HEK293 (cell line): ENCODE measurements around the gene TNPO3.
"Not testable (repeated sequence)": the region's sequence is repeated elsewhere in the genome, so short reads cannot be mapped to it uniquely, and the experiment has no call there.

Source experiments
- CTCF ChIA-PET: fragments of 350-600 bp; formaldehyde crosslinking; extraction: SDS; loops from one replicate; lab custom pipeline; 2021; ENCODE audit warnings: antibody characterized with exemption; lab: Yijun Ruan, JAX
- POLR2A ChIA-PET: fragments of 300-600 bp; formaldehyde crosslinking; extraction: SDS; loops from one replicate; lab custom pipeline; 2020; ENCODE audit warnings: antibody characterized with exemption, inconsistent platforms; lab: Yijun Ruan, JAX
- H3K27ac ChIP-seq: fragments of 200-500 bp; sonication (Bioruptor generic); 2 replicates; pipeline ENCODE4 v1.5.1; 2014; ENCODE audit warnings: low read depth, low read length, control low read depth, inconsistent platforms; ENCODE audit errors: extremely low read depth
- H3K36me3 ChIP-seq, 2 experiments: fragments of 200-500 bp in 1 of 2; sonication (Bioruptor generic) in 1 of 2; 1 replicate in 1 of 2; 2 replicates in 1 of 2; pipeline ENCODE4 v1.5.1; 2014 to 2017; ENCODE audit warnings: inconsistent platforms in 2 of 2, low read length in 2 of 2; ENCODE audit not compliant: control insufficient read depth in 2 of 2, insufficient read depth in 1 of 2
- H3K4me1 ChIP-seq: fragments of 200-500 bp; sonication (Bioruptor generic); 2 replicates; pipeline ENCODE4 v1.5.1; 2014; ENCODE audit warnings: mild to moderate bottlenecking, low read length, inconsistent platforms; ENCODE audit not compliant: control insufficient read depth, insufficient read depth
- H3K4me3 ChIP-seq: 2 replicates; pipeline ENCODE4 v1.5.1; 2011; ENCODE audit warnings: low read depth, mild to moderate bottlenecking, control low read depth, low read length, moderate library complexity
- H3K9me3 ChIP-seq: fragments of 200-500 bp; sonication (Bioruptor generic); 2 replicates; pipeline ENCODE4 v1.5.1; 2014; ENCODE audit warnings: low read depth, low read length, inconsistent platforms; ENCODE audit not compliant: control insufficient read depth, insufficient read depth
- HOXD13 ChIP-seq: sonication (generic); formaldehyde crosslinking; IDR thresholded peaks from 2 replicates; pipeline ENCODE4 v1.8.0; 2022; ENCODE audit warnings: missing genetic modification reagents, borderline replicate concordance
- RBAK ChIP-seq: fragments of 450-650 bp; formaldehyde crosslinking; IDR thresholded peaks from 2 replicates; pipeline ENCODE4 v1.5.1; 2016; ENCODE audit warnings: missing biosample characterization, missing genetic modification characterization
- ZFP37 ChIP-seq: fragments of 450-650 bp; formaldehyde crosslinking; IDR thresholded peaks from 2 replicates; pipeline ENCODE4 v1.5.1; 2016; ENCODE audit warnings: missing biosample characterization, missing genetic modification characterization
- ZNF324 ChIP-seq: fragments of 450-650 bp; formaldehyde crosslinking; IDR thresholded peaks from 2 replicates; pipeline ENCODE4 v1.5.1; 2016; ENCODE audit warnings: missing biosample characterization, missing genetic modification characterization
- ZNF341 ChIP-seq: fragments of 450-650 bp; formaldehyde crosslinking; IDR thresholded peaks from 2 replicates; pipeline ENCODE4; 2016; ENCODE audit warnings: low read depth, missing biosample characterization, missing genetic modification characterization
- ZNF362 ChIP-seq: fragments of 450-650 bp; formaldehyde crosslinking; IDR thresholded peaks from 2 replicates; pipeline ENCODE4 v1.5.1; 2016; ENCODE audit warnings: missing biosample characterization, missing genetic modification characterization
- ZNF394 ChIP-seq: fragments of 450-650 bp; formaldehyde crosslinking; IDR thresholded peaks from 2 replicates; pipeline ENCODE4 v1.5.1; 2016; ENCODE audit warnings: missing biosample characterization, missing genetic modification characterization, mild to moderate bottlenecking, moderate library complexity, borderline replicate concordance
- ZNF404 ChIP-seq: fragments of 450-650 bp; formaldehyde crosslinking; IDR thresholded peaks from 2 replicates; pipeline ENCODE4 v1.5.1; 2017; ENCODE audit warnings: missing biosample characterization, missing genetic modification characterization
- ZNF530 ChIP-seq: fragments of 450-650 bp; formaldehyde crosslinking; IDR thresholded peaks from 2 replicates; pipeline ENCODE4 v1.5.1; 2016; ENCODE audit warnings: low read depth, missing biosample characterization, missing genetic modification characterization
- ZNF610 ChIP-seq: fragments of 450-650 bp; formaldehyde crosslinking; IDR thresholded peaks from 2 replicates; pipeline ENCODE4 v1.5.1; 2016; ENCODE audit warnings: missing biosample characterization, missing genetic modification characterization, borderline replicate concordance
- ZNF621 ChIP-seq: fragments of 450-650 bp; formaldehyde crosslinking; IDR thresholded peaks from 2 replicates; pipeline ENCODE4 v1.5.1; 2017; ENCODE audit warnings: missing biosample characterization, missing genetic modification characterization
- ZNF645 ChIP-seq: fragments of 450-650 bp; formaldehyde crosslinking; IDR thresholded peaks from 2 replicates; pipeline ENCODE4; 2016; ENCODE audit warnings: missing biosample characterization, missing genetic modification characterization
- ZNF785 ChIP-seq: fragments of 450-650 bp; formaldehyde crosslinking; IDR thresholded peaks from 2 replicates; pipeline ENCODE4 v1.5.1; 2016; ENCODE audit warnings: missing biosample characterization, missing genetic modification characterization
- TF ChIP-seq, protein P1 (sequence below): IDR thresholded peaks from 2 replicates; pipeline ENCODE4 v1.6.1; 2011; ENCODE audit warnings: mild to moderate bottlenecking, low read depth, low read length, borderline replicate concordance

Gene TNPO3

GRCh38 chr7:128944487-128945236, 110.2 kb downstream of the TNPO3 start:
- no peaks in the 10 kb centered on the region for H3K4me1 ChIP-seq
- no peaks in the 10 kb centered on the region for H3K9me3 ChIP-seq
- no peaks in the 10 kb centered on the region; a peak in 1 of 3 replicates for H3K36me3 ChIP-seq
- CTCF ChIA-PET, result no interaction called here
- H3K27ac ChIP-seq, result no peak overlapping the region
- H3K4me3 ChIP-seq, result no peak overlapping the region
- TF ChIP-seq ZFP37 (peak; percentile 100), ZNF645 (no peak)
- TF ChIP-seq, all 188 proteins: peak for 1
- POLR2A ChIA-PET, result no interaction called here

DNA sequence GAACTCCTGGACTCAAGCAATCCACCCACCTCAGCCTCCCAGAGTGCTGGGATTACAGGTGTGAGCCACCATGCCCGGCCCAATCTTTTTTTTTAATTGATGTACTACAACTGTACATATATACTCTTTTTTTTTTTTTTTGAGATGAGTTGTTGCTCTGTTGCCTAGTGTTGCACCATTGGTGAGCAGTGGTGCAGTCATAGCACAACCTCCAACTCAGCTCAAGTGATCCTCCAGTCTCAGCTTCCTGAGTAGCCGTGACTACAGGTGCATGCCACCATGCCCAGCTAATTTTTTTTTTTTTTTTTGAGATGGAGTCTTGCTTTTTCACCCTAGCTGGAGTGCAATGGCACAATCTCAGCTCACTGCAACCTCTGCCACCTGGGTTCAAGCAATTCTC, 111.7 kb downstream of the TNPO3 start:
- CTCF ChIA-PET, result interaction anchor here (0.6 to 0.7 kb wide), 2 partner anchors 140 to 145 kb away, joined by 3 read pairs; no protein-coding TSS in a partner anchor
- H3K9me3 ChIP-seq, H3K36me3 ChIP-seq, H3K4me1 ChIP-seq, H3K4me3 ChIP-seq, H3K27ac ChIP-seq: not testable (repeated sequence)
- POLR2A ChIA-PET, result interaction anchor here (0.7 kb wide), 1 partner anchor 16 kb away, joined by 5 read pairs; no protein-coding TSS in a partner anchor

- TF ChIP-seq, protein P1, sequence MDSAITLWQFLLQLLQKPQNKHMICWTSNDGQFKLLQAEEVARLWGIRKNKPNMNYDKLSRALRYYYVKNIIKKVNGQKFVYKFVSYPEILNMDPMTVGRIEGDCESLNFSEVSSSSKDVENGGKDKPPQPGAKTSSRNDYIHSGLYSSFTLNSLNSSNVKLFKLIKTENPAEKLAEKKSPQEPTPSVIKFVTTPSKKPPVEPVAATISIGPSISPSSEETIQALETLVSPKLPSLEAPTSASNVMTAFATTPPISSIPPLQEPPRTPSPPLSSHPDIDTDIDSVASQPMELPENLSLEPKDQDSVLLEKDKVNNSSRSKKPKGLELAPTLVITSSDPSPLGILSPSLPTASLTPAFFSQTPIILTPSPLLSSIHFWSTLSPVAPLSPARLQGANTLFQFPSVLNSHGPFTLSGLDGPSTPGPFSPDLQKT, result no peak
- TF ChIP-seq ZNF404 (tag by site-specific recombination) (no peak), ZNF610 (tag by site-specific recombination) (no peak), ZNF621 (tag by site-specific recombination) (no peak), ZNF324 (tag by site-specific recombination) (no peak), ZNF341 (tag by site-specific recombination) (no peak), ZNF785 (no peak), HOXD13 (CRISPR knock-in tag) (no peak), ZNF530 (tag by site-specific recombination) (no peak), RBAK (tag by site-specific recombination) (no peak), ZNF394 (tag by site-specific recombination) (no peak), ZNF362 (tag by site-specific recombination) (no peak)
- Histone ChIP-seq H3K36me3 (no peaks in the 10 kb centered on the region; a peak in 1 of 3 replicates), H3K4me3 (no peak overlapping the region), H3K9me3 (no peaks in the 10 kb centered on the region), H3K27ac (no peak overlapping the region), H3K4me1 (no peaks in the 10 kb centered on the region)
- ChIA-PET POLR2A (interaction anchor here (0.7 kb wide), 1 partner anchor 150 kb away, joined by 3 read pairs; no protein-coding TSS in a partner anchor), CTCF (interaction anchor here (0.6 kb wide), 1 partner anchor 368 kb away, joined by 4 read pairs; no protein-coding TSS in a partner anchor)
Measured at GRCh38 chr7:128941946-128942526, 112.9 kb downstream of the TNPO3 start.
